Measurements from ENCODE around the gene PRRC2B. TPM values are rescaled to one million over a fixed set of nuclear protein-coding genes. Genes with fewer than 3 reads are reported as not detected.

Gene PRRC2B
- total and polyA plus RNA-seq, 7 donors, result 22.7 to 114 (median 63.6) TPM

DNA sequence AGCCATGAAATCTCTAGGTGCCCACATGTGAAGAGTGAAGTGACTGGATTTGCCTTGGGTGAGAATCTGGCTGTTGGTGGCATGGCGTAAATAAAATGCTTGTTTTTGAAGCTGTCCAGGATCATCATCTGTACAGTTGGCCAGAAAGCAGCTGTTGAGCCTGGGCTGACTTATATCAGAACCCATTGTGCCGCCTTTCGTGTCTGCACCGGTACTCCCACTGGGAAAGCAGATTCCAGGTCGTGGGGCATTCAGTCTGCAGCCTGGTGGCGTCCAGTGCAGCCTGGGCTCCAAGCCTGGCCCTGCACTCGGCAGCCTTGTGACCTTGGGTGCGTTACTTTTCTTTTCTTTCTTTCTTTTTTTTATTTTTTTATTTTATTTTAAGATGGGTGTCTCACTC is 27.8 kb downstream of the PRRC2B start:
- H3K4me1 ChIP-seq, result peaks cover 78% of the 10 kb centered on the region
- no peak overlapping the region for H3K4me3 ChIP-seq
- ATAC-seq (no peak), DNase-seq (peak in 1 of 2 donors; percentile 36)
- TF ChIP-seq, protein P1, sequence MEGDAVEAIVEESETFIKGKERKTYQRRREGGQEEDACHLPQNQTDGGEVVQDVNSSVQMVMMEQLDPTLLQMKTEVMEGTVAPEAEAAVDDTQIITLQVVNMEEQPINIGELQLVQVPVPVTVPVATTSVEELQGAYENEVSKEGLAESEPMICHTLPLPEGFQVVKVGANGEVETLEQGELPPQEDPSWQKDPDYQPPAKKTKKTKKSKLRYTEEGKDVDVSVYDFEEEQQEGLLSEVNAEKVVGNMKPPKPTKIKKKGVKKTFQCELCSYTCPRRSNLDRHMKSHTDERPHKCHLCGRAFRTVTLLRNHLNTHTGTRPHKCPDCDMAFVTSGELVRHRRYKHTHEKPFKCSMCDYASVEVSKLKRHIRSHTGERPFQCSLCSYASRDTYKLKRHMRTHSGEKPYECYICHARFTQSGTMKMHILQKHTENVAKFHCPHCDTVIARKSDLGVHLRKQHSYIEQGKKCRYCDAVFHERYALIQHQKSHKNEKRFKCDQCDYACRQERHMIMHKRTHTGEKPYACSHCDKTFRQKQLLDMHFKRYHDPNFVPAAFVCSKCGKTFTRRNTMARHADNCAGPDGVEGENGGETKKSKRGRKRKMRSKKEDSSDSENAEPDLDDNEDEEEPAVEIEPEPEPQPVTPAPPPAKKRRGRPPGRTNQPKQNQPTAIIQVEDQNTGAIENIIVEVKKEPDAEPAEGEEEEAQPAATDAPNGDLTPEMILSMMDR (IDR thresholded peaks at IDR 0.05), result no peak
- intact Hi-C loops (cut with DNase I), result loop anchor here (2.0 to 5.0 kb wide), 2 partner anchors 27 to 39 kb away; partner anchors contain the start of gene PRRC2B (in 1 of the 2)
- no peaks in the 10 kb centered on the region for H3K9me3 ChIP-seq
- 43 to 73% (median 44%) methylated on average over 8 of the region's 8 CpGs for WGBS, 3 donors
- H3K27ac ChIP-seq, result peak overlapping the region; percentile 84
- no peaks in the 10 kb centered on the region for H3K27me3 ChIP-seq (ENCODE audit: insufficient read depth in 3 of 3, low read length in 2 of 3)
- no peaks in the 10 kb centered on the region for H3K36me3 ChIP-seq (ENCODE audit: insufficient read depth in 1 of 2, low read depth in 1 of 2)

DNA sequence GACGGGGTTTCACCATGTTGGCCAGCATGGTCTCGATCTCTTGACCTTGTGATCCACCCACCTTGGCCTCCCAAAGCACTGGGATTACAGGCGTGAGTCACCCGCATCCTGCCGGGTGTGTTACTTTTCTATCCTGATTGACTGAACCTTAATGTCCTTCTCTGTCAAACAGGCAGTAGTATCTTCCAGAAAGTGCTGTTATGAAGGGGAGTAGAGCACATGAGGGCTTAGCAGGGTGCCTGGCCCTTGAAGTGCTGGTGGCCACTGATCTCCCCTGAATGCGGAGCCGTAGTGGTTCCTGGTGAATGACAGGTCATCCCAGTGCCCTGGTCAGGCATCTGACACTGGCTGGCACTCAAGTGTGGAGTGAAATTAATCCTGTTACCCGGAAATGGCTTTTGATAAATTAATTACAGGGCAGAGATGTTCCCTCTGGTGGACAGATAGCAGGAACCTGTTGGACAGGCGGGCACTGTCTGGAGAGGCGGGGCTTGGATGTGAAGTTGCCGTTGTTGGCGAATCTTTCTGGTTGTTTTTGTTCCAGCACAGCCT is 28.4 kb downstream of the PRRC2B start:
- intact Hi-C loops (cut with DNase I), result loop anchor here (2.0 to 5.0 kb wide), 2 partner anchors 28 to 40 kb away; partner anchors contain the start of gene PRRC2B (in 1 of the 2)
- peak; percentile 67 to 80 (median 75) for ATAC-seq
- Histone ChIP-seq H3K36me3 (ENCODE audit: insufficient read depth in 1 of 2, low read depth in 1 of 2) (no peaks in the 10 kb centered on the region), H3K27ac (peak overlapping the region; percentile 84), H3K27me3 (ENCODE audit: insufficient read depth in 3 of 3, low read length in 2 of 3) (no peaks in the 10 kb centered on the region), H3K4me3 (no peak overlapping the region), H3K4me1 (peaks cover 75% of the 10 kb centered on the region), H3K9me3 (no peaks in the 10 kb centered on the region)
- DNase-seq, result peak; percentile 36 to 61
- 22 to 34% (median 27%) methylated on average over 12 of the region's 12 CpGs for WGBS, 3 donors
- TF ChIP-seq, protein P1 (IDR thresholded peaks at IDR 0.05), result peak; percentile 44

DNA sequence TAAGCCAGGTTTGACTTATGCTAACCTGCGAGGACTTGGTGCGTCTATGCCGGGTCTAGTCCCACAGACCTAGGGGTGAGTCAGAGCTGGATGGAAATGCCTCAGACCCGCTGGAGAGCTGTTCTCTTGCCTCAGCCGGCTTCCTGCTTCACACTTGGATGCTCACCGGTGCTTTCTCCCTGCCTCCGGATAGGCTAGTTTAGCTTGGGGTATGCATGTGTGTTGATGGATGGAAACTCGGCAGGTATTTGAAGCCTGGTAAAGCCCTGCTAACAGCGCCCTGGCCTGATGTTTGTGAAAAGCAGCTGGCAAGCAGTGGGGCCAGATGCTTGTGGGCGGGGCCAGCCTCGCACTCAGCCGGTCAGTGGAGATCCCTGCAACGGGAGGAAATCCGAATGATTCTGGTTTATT is 29.3 kb downstream of the PRRC2B start:
- TF ChIP-seq, protein P1 (IDR thresholded peaks at IDR 0.05), result no peak
- DNase-seq (peak; percentile 51 to 72), ATAC-seq (peak; percentile 75 to 80 (median 79))
- 2 to 8% (median 3%) methylated on average over 14 of the region's 14 CpGs for WGBS, 3 donors
- intact Hi-C loops (cut with DNase I), result loop anchor here (2.0 to 5.0 kb wide), 2 partner anchors 28 to 41 kb away; partner anchors contain the start of gene PRRC2B (in 1 of the 2)
- peaks cover 66% of the 10 kb centered on the region for H3K4me1 ChIP-seq
- peak overlapping the region; percentile 16 for H3K4me3 ChIP-seq
- no peaks in the 10 kb centered on the region for H3K27me3 ChIP-seq (ENCODE audit: insufficient read depth in 3 of 3, low read length in 2 of 3)
- H3K36me3 ChIP-seq (ENCODE audit: insufficient read depth in 1 of 2, low read depth in 1 of 2), result no peaks in the 10 kb centered on the region
- H3K27ac ChIP-seq, result peak overlapping the region; percentile 84
- H3K9me3 ChIP-seq, result no peaks in the 10 kb centered on the region

DNA sequence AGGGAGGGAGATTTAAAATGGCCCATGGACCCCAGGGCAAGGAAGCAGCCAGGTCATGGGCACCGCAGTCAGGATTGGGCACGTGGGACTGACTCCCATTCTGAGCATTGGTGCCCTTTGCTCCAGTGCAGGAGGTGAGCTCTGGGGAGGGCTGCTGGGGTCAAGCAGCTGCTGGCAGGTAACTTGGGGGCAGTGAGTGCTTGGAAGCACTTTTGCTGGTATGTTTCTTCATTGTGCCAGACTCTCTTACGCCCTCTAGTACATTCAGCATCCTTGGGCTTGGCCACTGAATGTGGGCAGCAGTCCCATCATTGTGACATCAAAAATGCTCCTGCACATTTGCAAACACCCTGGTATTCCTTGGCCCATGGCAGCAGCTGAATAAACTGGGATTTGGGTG is 32.7 kb downstream of the PRRC2B start:
- Histone ChIP-seq H3K4me3 (no peak overlapping the region), H3K4me1 (peaks cover 46% of the 10 kb centered on the region), H3K9me3 (no peaks in the 10 kb centered on the region), H3K36me3 (ENCODE audit: insufficient read depth in 1 of 2, low read depth in 1 of 2) (peaks cover 2 to 15% of the 10 kb centered on the region in 2 donors), H3K27ac (no peak overlapping the region), H3K27me3 (ENCODE audit: insufficient read depth in 3 of 3, low read length in 2 of 3) (no peaks in the 10 kb centered on the region)
- ATAC-seq (peak in 3 of 4 donors; percentile 38 to 62 (median 48)), DNase-seq (peak; percentile 41 to 69)
- intact Hi-C loops (cut with DNase I), result no loop called here
- 58 to 69% (median 65%) methylated on average over 3 of the region's 3 CpGs for WGBS, 3 donors
- TF ChIP-seq, protein P1 (IDR thresholded peaks at IDR 0.05), result no peak
